Measurements from ENCODE around the gene GDI2.
A peak's percentile ranks its signal among the peaks of the same experiment; 100 is the strongest.
"Not testable (repeated sequence)": the region's sequence is repeated elsewhere in the genome, so short reads cannot be mapped to it uniquely, and the experiment has no call there.

Gene GDI2

GRCh38 chr10:5813341-5814109 lies at the start of gene GDI2:
TSS of gene GDI2 (minus strand) at chr10:5813434. CDS start at chr10:5813258, 176 bp downstream.
- peak; percentile 84 for DNase-seq

GRCh38 chr10:5862360-5862961 lies 49.2 kb upstream of the GDI2 start:
- DNase-seq = no peak

GRCh38 chr10:5860066-5860465 lies 46.8 kb upstream of the GDI2 start:
- no peak for DNase-seq

- no peak for DNase-seq
Measured at GRCh38 chr10:5858811-5859210, 45.6 kb upstream of the GDI2 start.

GRCh38 chr10:5856701-5857004 lies 43.4 kb upstream of the GDI2 start:
- DNase-seq = no peak

GRCh38 chr10:5855979-5856700 lies 42.9 kb upstream of the GDI2 start:
- no peak for DNase-seq

GRCh38 chr10:5854131-5854475 lies 40.9 kb upstream of the GDI2 start:
- no peak for DNase-seq

- DNase-seq = not testable (repeated sequence)
Measured at GRCh38 chr10:5846667-5847066, 33.4 kb upstream of the GDI2 start.

- no peak for DNase-seq
Measured at GRCh38 chr10:5844345-5845055, 31.3 kb upstream of the GDI2 start.

GRCh38 chr10:5843686-5844344 lies 30.6 kb upstream of the GDI2 start:
- no peak for DNase-seq

GRCh38 chr10:5841965-5842364 lies 28.7 kb upstream of the GDI2 start:
- DNase-seq = no peak

- DNase-seq = no peak
Measured at GRCh38 chr10:5840314-5841307, 27.4 kb upstream of the GDI2 start.

GRCh38 chr10:5836181-5836580 lies 22.9 kb upstream of the GDI2 start:
- DNase-seq = not testable (repeated sequence)

GRCh38 chr10:5835446-5836095 lies 22.3 kb upstream of the GDI2 start:
- no peak for DNase-seq

- no peak for DNase-seq
Measured at GRCh38 chr10:5833814-5834213, 20.6 kb upstream of the GDI2 start.

- DNase-seq = no peak
Measured at GRCh38 chr10:5832946-5833345, 19.7 kb upstream of the GDI2 start.

- DNase-seq = no peak
Measured at GRCh38 chr10:5831446-5831782, 18.2 kb upstream of the GDI2 start.

- DNase-seq = no peak
Measured at GRCh38 chr10:5830629-5831445, 17.6 kb upstream of the GDI2 start.

- no peak for DNase-seq
Measured at GRCh38 chr10:5829267-5829666, 16.0 kb upstream of the GDI2 start.

GRCh38 chr10:5828725-5829124 lies 15.5 kb upstream of the GDI2 start:
- no peak for DNase-seq

All from DMS79 treated with DMSO at 0.1 percent for 48 hours (cell line).